Breast epithelium (tissue), 4 donors: ENCODE data around the gene ADAMTS18. TPM values are rescaled to one million over a fixed set of nuclear protein-coding genes. Genes with fewer than 3 reads are reported as not detected.
"Not testable (repeated sequence)": the region's sequence is repeated elsewhere in the genome, so short reads cannot be mapped to it uniquely, and the experiment has no call there.

Experiments used
- DNase-seq, 2 donors: peaks; one replicate each; pipeline ENCODE4 v3.0.0-alpha.2; 2019; ENCODE audit warnings: low spot score in 2 of 2
- H3K27ac ChIP-seq, 2 donors: fragments of 200-600 bp; sonication (generic) in 1 of 2; one replicate each; pipeline ENCODE4 v1.5.1; 2016 to 2019; ENCODE audit warnings: mild to moderate bottlenecking in 1 of 2
- H3K27me3 ChIP-seq, 2 donors: fragments of 200-600 bp; sonication (generic) in 1 of 2; one replicate each; pipeline versions ENCODE4 v1.5.1 to v1.6.0; 2017 to 2019; ENCODE audit warnings: control low read depth in 1 of 2, mild to moderate bottlenecking in 1 of 2
- H3K36me3 ChIP-seq: fragments of 200-600 bp; one replicate; pipeline ENCODE4 v1.5.1; 2019
- H3K4me1 ChIP-seq, 2 donors: fragments of 200-600 bp; sonication (generic); one replicate each; pipeline ENCODE4 v1.5.1; 2016 to 2019; ENCODE audit warnings: control low read depth in 1 of 2
- H3K4me3 ChIP-seq, 3 donors: fragments of 200-600 bp; sonication (generic); 1 replicate in 2 of 3; 2 replicates in 1 of 3; pipeline ENCODE4 v1.5.1; 2016 to 2019; ENCODE audit warnings: mild to moderate bottlenecking in 3 of 3, moderate library complexity in 2 of 3
- H3K9me3 ChIP-seq, 2 donors: fragments of 200-600 bp; sonication (generic) in 1 of 2; one replicate each; pipeline ENCODE4 v1.5.1; 2016 to 2019; ENCODE audit warnings: control low read depth in 1 of 2
- POLR2A ChIP-seq: fragments of 450-650 bp; IDR thresholded peaks from one replicate; pipeline ENCODE4 v1.6.1; 2016; ENCODE audit warnings: antibody characterized with exemption, mild to moderate bottlenecking, moderate library complexity
- POLR2AphosphoS5 ChIP-seq, 3 donors: sonication (generic); formaldehyde crosslinking; IDR thresholded peaks; one replicate each; pipeline ENCODE4 v1.6.1; 2017; ENCODE audit warnings: antibody characterized with exemption in 3 of 3
- intact Hi-C: fragments of 100-400 bp; cut with DNase I; formaldehyde crosslinking; loops from one replicate; pipeline ENCODE4 v1.15.1; 2023; ENCODE audit warnings: low total_unique reads
- total RNA-seq, 3 donors: library from RNA; depleted of rRNA; stranded (reverse); fragments of >200 nt; gene quantifications; one replicate each; pipeline ENCODE4 v1.1.0, GENCODE V29; 2016
- TF ChIP-seq, protein P1 (sequence below), 3 donors: fragments of 450-650 bp; IDR thresholded peaks; one replicate each; pipeline ENCODE4 v1.5.1; 2016 to 2017; ENCODE audit warnings: antibody characterized with exemption in 3 of 3, mild to moderate bottlenecking in 3 of 3, moderate library complexity in 3 of 3

Gene ADAMTS18
- total RNA-seq, 3 donors from 2014 or later = 0.48 to 20.6 (median 1.9) TPM

DNA sequence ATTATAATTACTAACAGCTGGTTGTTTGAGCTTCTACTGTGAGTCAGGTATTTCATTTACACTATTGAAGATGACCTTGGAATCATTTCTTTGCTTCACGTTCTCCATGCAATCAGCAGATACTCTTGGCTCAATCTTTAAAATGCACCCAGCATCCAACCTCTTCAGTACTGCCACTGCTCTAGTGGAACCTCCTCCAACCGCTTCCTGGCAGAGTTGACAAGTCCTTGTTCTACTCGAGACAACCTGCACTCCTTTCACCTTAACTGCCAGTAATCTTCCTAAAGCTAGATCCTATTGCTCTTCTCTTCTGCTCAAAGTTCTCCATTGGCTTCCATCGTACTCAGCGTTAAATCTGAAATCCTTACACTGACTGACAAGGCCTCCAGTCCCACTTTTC, 149.2 kb downstream of the ADAMTS18 start:
- Histone ChIP-seq H3K36me3 (no peaks in the 10 kb centered on the region), H3K4me3 (no peak overlapping the region), H3K9me3 (no peaks in the 10 kb centered on the region), H3K27ac (no peak overlapping the region), H3K27me3 (no peaks in the 10 kb centered on the region), H3K4me1 (no peaks in the 10 kb centered on the region)
- TF ChIP-seq POLR2AphosphoS5 (IDR thresholded peaks at IDR 0.05) = no peak
- no peak for TF ChIP-seq POLR2A
- TF ChIP-seq, protein P1, sequence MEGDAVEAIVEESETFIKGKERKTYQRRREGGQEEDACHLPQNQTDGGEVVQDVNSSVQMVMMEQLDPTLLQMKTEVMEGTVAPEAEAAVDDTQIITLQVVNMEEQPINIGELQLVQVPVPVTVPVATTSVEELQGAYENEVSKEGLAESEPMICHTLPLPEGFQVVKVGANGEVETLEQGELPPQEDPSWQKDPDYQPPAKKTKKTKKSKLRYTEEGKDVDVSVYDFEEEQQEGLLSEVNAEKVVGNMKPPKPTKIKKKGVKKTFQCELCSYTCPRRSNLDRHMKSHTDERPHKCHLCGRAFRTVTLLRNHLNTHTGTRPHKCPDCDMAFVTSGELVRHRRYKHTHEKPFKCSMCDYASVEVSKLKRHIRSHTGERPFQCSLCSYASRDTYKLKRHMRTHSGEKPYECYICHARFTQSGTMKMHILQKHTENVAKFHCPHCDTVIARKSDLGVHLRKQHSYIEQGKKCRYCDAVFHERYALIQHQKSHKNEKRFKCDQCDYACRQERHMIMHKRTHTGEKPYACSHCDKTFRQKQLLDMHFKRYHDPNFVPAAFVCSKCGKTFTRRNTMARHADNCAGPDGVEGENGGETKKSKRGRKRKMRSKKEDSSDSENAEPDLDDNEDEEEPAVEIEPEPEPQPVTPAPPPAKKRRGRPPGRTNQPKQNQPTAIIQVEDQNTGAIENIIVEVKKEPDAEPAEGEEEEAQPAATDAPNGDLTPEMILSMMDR (IDR thresholded peaks at IDR 0.05) = no peak
- intact Hi-C loops = no loop called here
- no peak for DNase-seq

- Histone ChIP-seq H3K9me3 (no peaks in the 10 kb centered on the region), H3K4me1 (no peaks in the 10 kb centered on the region), H3K27me3 (no peaks in the 10 kb centered on the region), H3K36me3 (no peaks in the 10 kb centered on the region), H3K27ac (no peak overlapping the region), H3K4me3 (no peak overlapping the region)
- TF ChIP-seq POLR2AphosphoS5 (IDR thresholded peaks at IDR 0.05) (no peak), POLR2A (no peak)
- intact Hi-C loops = no loop called here
- DNase-seq = no peak
Observed at GRCh38 chr16:77282345-77282744, 152.5 kb downstream of the ADAMTS18 start.

DNA sequence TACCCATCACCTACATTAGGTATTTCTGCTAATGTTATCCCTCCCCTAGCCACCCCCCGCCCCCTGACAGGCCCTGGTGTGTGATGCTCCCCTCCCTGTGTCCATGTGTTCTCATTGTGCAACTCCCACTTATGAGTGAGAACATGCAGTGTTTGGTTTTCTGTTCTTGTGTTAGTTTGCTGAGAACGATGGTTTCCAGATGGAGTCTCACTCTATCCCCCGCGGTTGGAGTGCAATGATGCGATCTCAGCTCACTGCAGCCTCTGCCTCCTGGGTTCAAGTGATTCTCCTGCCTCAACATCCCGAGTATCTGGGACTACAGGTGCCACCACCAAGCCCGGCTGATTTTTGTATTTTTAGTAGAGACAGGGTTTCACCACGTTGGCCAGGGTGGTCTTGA, 155.5 kb downstream of the ADAMTS18 start:
- H3K27ac ChIP-seq, H3K36me3 ChIP-seq, H3K4me1 ChIP-seq, H3K27me3 ChIP-seq, DNase-seq, H3K4me3 ChIP-seq, H3K9me3 ChIP-seq, intact Hi-C loops: not testable (repeated sequence)

GRCh38 chr16:77277571-77277970, 157.3 kb downstream of the ADAMTS18 start:
- DNase-seq = no peak
- H3K4me1 ChIP-seq = no peaks in the 10 kb centered on the region
- no peaks in the 10 kb centered on the region for H3K27me3 ChIP-seq
- H3K4me3 ChIP-seq = no peak overlapping the region
- no peak for TF ChIP-seq POLR2A
- TF ChIP-seq POLR2AphosphoS5 (IDR thresholded peaks at IDR 0.05) = no peak
- TF ChIP-seq, protein P1 (IDR thresholded peaks at IDR 0.05) = no peak
- H3K9me3 ChIP-seq = no peaks in the 10 kb centered on the region
- H3K27ac ChIP-seq = no peak overlapping the region
- intact Hi-C loops = no loop called here
- no peaks in the 10 kb centered on the region for H3K36me3 ChIP-seq

- H3K27me3 ChIP-seq = no peaks in the 10 kb centered on the region
- H3K4me3 ChIP-seq = no peak overlapping the region
- TF ChIP-seq POLR2AphosphoS5 (IDR thresholded peaks at IDR 0.05) (no peak), POLR2A (no peak)
- TF ChIP-seq, protein P1 (IDR thresholded peaks at IDR 0.05) = no peak
- no peak overlapping the region for H3K27ac ChIP-seq
- H3K9me3 ChIP-seq = no peaks in the 10 kb centered on the region
- H3K4me1 ChIP-seq = no peaks in the 10 kb centered on the region
- no peaks in the 10 kb centered on the region for H3K36me3 ChIP-seq
- DNase-seq = no peak
- intact Hi-C loops = no loop called here
Observed at GRCh38 chr16:77277141-77277540, 157.7 kb downstream of the ADAMTS18 start.

- Histone ChIP-seq H3K27me3 (no peaks in the 10 kb centered on the region), H3K9me3 (no peaks in the 10 kb centered on the region), H3K4me3 (no peak overlapping the region), H3K36me3 (no peaks in the 10 kb centered on the region), H3K4me1 (no peaks in the 10 kb centered on the region), H3K27ac (no peak overlapping the region)
- intact Hi-C loops = no loop called here
- no peak for DNase-seq
- no peak for TF ChIP-seq POLR2A
- TF ChIP-seq POLR2AphosphoS5 (IDR thresholded peaks at IDR 0.05) = no peak
Observed at GRCh38 chr16:77276661-77277060, 158.2 kb downstream of the ADAMTS18 start.

- H3K4me3 ChIP-seq, intact Hi-C loops, H3K36me3 ChIP-seq: not testable (repeated sequence)
Observed at GRCh38 chr16:77275303-77275702, 159.5 kb downstream of the ADAMTS18 start.

More at GRCh38 chr16:77275303-77275702, 159.5 kb downstream of the ADAMTS18 start:
- not testable (repeated sequence) for H3K27me3 ChIP-seq, H3K27ac ChIP-seq, H3K9me3 ChIP-seq, DNase-seq, H3K4me1 ChIP-seq
